Activated CD4-positive, CD25-positive, alpha-beta regulatory T cell treated with anti-CD3 and anti-CD28 coated beads, Interleukin-2, amount 50 U/mL, for 16 hours (primary cell): ENCODE measurements around the gene CAP1.
"Not testable (repeated sequence)": the region's sequence is repeated elsewhere in the genome, so short reads cannot be mapped to it uniquely, and the experiment has no call there.

Experiments
- DNase-seq: peaks from one replicate; pipeline ENCODE4 v3.0.0-alpha.2; 2020; ENCODE audit warnings: low read depth, low spot score

Gene CAP1

DNA sequence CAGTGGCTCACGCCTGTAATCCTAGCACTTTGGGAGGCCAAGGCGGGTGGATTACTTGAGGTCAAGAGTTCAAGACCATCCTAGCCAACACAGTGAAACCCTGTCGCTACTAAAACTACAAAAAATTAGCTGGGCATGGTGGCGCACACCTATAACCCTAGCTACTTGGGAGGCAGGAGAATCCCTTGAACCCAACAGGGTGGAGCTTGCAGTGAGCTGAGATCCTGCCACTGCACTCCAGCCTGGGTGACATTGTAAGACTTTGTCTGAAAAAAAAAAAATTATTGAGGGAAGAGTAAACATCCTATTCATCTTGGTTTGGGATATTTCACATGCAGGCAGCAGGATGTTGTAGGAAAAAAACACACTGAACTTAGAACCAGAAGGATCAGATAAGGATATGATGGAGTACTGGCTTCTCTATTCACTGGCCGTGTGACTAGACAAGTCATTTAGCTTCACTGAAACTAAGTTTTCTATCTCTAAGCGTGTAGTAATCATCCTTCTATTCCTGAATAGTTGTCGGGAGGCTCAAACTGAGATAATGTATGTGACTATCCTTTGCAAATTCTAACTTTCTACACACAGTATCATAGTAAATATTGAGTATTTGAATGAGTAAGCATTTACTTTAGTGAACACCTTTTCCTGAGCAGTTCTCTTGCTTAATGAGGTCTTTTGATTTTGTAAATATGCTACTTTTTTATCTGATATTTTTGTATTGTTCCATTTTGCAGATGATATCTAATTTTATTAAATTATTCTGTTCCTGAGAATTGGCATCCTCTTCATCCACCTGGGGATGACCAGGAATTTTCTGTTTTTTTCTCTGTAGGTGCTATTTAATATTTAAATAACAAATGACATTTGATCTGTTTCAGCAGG is 18.2 kb downstream of the CAP1 start:
- no peak for DNase-seq

DNA sequence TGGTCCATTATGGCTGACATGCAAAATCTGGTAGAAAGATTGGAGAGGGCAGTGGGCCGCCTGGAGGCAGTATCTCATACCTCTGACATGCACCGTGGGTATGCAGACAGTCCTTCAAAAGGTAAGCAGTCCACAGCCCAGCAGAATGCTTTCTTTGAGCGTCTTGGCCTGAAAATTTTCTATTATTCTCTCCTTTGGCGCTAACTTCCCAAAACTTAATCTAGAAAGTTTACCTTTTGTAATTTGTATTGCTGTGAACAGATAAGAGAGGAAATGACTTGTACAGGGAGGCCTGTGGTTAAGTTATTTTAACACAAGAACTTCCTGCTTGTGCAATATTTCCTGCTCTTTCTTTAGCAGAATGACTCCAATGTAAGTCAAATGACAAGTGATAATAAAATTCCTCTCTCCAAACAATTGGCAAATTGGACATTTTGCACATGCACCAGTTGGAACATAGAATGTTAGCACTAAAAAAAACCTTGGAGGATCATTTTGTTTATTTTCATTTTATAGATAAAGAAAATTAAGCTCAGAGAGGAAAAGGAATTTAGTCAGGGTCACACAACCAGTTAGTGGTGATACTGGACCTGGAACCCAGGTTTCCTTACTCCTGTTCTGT is 18.9 kb downstream of the CAP1 start:
- DNase-seq = no peak

DNA sequence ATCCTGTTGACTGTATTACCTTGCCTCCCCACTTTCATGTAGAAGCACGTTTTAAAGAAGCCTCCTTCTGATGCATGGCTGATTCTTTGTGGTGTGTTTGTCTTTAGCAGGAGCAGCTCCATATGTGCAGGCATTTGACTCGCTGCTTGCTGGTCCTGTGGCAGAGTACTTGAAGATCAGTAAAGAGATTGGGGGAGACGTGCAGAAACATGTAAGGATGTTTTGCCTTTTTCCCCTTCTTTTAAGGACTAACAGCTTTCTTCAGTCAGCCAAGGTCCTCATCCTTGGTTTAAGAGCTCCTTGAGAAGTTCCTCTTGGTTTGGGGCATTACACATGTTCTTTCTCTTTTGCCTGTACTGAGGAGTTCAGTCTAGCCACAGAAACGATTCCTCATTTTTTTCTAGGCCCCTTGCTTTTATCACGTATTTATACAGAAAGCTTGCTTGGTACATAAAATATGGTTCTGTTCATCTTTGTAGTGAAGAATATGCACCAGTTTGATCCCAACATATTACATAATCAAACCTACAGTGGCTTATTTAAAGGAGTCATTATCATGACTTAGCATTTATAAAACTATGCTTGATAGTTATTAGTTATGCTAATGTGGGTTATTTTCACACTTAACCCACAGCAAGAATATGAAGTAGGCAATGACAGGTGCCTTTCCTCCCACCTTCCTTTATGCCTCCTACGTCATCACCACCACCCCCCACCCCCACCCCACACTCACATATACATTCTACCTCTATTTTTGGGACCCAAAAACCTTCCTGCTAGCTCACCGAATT is 19.6 kb downstream of the CAP1 start:
- no peak for DNase-seq

DNA sequence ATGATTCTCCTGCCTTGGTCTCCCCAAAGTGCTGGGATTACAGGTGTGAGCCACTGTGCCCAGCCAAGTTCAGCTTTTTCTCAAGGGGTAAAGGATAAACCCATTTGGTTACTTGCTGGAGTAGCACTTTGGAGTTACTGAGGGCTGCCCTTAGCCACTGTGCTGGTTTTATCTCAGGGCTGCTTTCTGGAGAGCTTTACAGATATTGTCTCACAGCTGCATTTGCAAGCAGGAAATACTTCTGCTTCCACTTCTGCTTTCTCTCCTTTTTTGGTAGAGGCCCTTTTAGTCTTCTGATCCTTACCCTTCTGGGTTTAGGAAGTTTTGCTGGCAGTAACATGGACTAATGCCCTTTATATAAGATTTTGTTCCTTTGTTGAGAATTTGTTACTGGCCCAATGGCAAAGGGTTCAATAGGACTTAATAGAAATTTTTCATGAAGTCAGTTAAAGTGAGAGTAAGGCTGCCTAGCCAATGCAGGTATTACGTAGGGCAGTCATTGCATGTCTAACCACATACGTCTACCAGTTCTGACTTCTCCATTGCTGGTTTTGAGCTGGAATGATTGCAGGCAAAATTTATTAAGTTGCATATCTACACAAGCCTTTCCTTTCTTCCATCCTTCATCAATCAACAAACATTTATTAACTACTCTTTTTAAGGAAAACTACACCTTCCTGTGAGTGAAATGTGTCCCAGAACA is 24.4 kb downstream of the CAP1 start:
- DNase-seq = no peak

DNA sequence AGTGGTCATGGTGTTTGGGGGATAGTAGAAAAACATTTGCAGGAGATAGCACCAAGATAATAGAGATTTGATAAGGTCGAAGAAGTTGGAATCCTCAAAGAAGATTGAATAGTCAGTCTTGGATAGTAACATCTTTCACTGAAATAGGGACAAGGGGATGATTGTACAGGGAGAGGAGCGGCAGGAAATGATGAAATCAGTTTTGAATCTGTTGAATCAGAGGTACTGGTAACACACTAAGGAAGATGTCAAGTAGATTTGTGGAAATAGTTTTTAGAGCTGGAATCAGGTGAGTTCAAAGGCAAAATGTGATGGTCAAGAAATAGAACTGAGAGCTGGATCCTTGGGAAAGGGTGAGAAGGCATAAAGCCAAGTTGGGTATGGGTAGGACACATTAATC is 26.5 kb downstream of the CAP1 start:
- DNase-seq = no peak

DNA sequence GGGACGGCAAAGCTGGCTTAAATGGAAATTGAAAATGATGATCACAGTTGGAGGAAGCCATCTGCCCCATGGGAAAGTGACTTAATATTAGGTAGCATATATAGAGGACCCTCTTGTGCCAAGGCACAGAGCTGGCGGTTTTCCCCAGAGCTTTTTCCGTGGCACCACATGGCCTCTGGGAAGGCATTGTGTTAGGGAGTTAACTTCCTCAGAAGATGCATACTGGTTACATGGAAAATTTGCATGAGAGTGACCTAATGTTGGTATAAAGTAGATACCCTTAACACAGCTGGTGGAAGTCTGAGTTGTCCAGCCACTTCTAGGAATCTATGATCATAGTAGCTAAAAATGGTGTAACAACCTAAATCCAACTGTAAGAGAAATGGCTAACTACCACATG is 27.3 kb downstream of the CAP1 start:
- no peak for DNase-seq

DNA sequence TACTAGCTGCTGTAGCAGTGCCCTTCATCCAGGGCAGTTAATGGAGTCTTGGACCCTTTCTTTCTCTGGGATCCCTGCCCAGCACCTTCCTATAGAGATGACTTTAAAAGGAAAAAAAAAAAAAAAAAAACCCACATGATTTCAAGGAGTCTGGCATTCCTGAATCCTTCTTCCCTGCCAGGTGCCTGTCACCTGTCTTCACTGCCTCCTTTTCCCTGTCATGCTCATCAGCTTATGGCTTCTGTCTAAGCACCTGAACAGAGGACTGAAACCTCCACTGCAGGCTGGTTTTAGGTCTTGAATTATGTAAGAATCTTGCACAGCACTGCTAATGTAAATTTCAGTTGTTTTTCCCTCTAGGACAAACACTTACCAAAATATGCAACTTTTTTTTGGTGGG is 31.6 kb downstream of the CAP1 start:
- no peak for DNase-seq

DNA sequence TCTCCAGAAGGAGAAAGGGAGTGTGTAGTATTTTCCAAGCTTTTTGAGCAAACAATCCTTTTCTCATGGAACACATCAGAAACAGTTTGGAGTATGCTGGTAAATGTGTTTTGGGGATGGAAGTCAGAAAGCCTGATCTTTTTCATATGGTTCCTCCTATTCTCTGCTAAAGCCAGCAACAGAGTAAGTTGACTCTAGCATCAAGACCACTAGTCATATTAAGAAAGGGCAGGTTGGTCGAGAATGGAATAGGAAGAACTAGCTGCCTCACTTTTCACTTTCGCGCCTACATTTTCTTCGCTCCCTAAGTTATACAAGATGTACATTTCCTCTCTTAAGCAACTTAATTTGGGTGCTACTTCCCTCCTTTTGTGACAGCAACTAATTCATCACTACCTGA is 32.5 kb downstream of the CAP1 start:
- DNase-seq = no peak

DNA sequence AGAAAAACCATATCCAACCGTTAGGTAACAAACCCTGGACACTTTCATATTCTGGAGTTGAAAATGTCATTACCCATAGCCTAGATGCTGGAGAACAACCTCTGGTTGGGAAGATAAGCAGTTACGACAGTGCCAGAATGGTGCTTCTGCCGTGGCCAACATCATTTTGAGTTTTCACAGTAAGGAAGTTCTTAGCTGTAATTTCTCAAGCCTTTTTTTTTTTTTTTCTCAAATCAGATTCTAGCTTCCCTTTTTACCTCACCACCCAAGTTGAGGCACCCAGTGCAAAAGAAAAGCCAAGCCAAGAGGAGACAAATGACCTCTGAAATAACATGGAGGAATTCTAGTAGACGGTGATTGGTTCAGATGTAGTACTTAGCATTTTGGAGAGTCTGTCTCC is 34.7 kb downstream of the CAP1 start:
- DNase-seq = no peak

DNA sequence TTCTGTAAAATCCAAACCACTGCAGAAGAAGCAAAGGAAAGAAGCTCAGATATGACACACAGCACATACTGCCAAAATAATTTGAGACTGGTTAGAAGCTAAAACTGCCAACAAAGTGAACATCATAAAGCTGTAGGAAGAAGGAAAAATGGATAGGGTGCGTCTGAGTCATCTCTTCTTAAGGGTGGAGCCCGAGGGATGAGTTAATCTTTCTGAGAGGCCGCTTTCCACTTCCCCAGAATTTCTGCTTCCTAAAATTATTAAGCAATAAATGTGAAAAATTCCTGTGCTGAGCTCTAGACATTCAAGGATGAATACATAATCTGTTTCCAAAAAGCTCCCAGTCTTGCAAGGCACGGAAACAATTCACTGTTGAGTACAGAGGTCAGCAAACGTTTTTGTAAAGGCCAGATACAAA is 36.4 kb downstream of the CAP1 start:
- no peak for DNase-seq

DNA sequence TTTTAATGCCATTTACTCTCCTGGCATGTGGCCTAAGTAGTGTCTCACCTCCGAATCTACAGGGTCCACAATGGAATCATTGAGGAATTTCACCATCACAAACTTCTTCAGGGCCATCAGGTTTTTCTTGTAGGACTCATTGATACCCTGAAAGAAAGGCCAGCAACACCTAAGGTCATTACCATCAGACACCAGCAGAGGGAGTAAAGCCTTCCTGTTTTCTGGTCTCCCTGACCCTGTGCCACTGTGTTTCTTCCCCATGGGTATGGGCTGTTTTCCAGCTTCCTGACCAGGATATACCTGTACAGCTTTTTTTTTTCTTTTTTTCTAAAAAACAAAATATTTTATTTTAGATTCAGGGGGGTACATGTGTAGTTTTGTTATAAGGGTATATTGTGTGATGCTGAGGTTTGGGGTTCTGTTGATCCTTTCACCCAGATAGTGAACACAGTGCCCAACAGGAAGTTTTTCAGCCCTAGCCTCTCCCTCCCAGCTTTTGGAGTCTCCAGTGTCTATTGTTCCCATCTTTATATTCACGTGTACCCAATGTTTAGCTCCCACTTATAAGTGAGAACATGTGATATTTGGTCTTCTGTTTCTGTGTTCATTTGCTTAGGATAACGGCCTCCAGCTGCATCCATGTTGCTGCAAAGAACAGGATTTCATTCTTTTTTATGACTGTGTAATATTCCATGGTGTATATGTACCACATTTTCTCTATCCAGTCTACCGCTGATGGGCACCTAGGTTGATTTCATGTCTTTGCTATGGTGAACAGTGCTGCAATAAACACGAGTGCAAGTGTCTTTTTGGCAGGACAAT is 38.2 kb downstream of the CAP1 start:
- DNase-seq = peak; percentile 19

DNA sequence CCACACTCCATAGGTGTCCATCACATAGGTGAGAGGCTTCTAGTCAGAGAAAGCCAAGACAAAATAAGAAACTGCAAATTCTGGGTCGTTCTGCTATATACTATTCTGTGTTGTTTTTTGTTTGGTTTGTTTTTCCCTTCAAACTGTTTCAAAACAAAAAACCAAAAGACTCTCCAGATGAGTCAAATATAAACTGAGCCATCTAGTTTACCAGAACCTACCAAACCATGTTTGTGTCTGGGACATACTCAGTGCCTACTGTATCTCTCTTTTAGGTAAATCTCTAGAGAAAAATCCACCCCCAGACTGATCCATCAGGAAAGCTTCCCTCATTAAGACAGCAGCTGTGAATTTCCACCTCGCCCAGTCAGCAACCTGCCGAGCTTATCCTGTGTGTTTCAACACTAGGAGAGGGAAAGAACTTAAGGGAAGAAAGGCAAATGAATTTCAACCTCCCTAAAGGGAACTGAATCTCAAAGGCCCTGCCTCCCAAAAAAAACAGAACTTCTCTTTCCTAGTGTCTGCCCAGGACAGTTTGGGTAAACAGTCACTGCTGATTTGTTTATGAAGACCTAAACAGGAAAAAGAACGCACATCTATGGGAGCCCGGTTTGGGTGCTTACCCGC is 39.4 kb downstream of the CAP1 start:
- no peak for DNase-seq

DNA sequence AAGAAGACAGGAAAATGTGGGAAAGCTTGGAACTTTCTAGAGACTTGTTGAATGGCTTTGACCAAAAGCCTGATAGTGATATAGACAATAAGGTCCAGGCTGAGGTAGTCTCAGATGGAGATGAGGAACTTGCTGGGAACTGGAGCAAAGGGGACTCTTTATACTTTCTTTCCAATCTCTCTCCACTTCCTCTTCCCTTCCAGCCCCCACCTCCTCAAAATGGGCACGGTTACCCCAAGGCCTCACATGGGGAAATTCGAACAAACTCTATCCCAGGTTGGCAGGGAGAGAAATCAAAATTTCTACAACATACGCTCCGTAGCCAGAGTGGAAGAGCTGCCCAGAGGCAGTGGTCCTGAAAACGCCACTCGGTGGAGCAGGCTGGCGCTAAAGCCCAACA is 41.3 kb downstream of the CAP1 start:
- DNase-seq = no peak

DNA sequence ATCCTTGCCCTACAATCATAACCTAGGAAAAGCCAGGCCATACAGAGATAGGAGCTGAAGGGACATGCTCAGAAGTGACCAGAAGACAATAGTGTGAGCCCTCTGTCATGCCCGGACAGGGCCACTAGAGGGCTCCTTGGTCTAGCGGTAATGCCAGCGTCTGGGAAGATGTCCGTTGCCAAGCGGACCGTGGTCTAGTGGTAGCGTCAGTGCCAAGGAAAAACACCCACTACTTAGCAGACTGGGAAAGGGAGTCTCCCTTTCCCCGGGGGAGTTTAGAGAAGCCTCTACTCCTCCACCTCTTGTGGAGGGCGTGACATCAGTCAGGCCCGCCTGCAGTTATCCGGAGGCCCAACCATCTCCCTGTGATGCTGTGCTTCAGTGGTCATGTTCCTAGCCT is 44.2 kb downstream of the CAP1 start:
- not testable (repeated sequence) for DNase-seq

DNA sequence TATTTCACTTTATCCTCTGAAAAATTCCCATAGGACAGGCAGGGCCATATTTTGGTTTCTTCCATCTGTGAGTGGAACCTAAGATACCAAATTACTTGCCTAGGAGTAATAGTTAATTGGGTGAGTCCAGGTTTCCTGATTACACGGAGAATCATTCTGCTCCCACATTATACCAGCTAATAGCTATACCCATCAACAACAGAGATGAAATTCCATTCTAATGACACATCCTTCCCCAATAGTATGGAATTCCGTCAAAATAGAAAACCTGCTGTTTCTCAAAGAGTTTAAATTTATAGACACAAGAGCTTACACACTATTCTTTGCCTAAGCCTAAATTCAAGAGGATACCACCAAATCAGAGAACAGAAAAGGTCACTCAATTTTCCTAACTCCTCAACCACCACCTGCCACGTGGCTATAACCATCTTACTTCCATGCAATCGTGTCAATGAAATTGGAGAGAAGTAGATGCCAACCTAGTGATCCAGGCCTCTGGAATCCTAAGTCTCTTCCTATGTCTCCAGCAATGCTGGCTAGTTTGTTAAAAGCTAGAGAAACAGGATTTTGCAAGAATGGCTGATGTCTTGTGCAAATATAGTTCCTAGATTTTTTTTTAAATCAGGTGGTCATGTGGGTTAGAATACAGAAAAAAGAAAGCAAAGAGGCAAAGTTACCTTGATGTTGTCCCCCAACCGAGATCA is 50.3 kb downstream of the CAP1 start:
- no peak for DNase-seq

DNA sequence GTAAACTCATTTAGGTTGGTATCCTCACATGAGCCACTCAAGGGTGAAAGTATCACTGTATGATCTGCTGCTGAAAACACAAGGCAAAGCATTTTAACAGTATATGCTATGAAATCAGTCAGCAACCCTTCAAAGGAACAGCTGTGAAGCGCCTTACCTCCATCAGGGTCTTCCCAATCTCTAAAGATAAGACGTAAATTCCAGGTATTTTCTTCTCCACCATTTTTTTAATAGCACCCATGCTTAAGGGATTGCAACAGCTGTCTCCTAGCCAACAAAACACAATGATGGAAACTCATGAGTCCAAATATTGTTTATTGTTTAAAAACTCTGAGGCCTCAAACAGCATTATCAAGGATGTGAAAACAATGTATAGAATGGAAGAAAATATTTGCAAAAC is 51.7 kb downstream of the CAP1 start:
- no peak for DNase-seq

DNA sequence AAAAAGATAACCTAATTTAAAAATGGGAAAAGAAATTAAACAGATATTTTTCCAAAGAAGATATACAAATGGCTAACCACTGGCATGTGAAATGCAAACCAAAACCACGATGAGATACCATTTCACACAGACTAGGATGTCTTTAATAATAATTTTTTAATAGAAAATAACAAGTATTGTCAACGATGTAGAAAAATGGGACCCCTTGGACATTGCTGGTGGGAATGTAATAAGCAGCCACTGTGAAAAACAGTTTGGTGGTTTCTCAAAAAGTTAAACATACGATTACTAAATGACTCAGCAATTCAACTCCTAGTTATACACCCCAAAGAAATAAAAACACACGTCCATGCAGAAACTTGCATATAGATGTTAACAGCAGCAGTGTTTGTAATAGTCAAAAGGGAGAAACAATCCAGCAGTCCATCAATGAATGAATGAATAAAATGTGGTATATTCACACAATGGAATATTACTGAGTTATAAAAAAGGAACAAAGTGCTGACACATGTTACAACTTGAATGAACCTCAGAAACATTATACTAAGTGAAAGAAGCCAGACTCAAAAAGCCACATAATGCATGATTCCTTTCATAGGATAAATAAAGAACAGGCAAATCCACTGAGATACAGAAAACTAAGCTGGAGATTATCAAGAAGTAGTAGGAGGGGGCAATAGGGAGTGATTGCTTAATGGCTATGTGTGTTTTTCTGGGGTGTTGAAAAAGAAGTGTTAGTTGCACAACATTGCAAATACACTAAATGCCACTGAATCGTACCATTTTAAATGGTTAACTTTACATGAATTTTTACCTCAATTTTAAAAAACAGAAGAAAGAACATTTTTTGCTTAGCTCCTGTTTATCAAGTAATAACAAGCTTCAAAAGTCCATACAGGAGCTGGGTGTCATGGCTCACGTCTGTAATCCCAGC is 52.4 kb downstream of the CAP1 start:
- no peak for DNase-seq

DNA sequence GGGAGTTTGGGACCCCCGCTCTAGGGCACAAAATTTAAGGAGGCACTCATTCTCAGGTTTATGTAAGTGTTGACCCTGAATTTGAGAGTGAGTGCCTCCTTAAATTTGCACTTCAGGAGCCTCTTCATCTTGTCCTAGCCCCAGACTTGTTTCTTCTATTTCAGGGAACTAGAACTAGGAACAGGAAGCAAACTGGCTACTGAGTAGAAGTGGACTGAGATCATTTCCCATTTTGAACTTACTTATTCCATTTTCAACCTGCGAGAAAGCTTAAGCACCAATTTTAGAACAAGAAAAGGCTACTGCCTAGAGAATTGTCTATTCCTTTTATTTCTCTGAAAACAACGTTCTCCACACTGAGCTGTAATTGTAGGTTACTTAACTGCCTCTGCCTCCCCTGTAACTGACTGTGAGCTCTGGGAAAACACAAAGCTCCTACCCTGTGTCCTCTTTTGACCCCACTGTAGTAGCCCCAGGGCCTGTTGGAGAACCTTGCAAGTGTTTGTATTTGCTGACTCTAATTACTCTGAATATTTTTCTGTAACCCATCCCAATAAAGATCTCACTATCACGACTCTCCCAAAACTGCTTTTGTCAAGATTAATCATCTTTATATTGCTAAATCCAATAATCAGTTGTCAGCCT is 54.1 kb downstream of the CAP1 start:
- DNase-seq = no peak
